Measurements from ENCODE around the gene B3GALNT1. TPM values are rescaled to one million over a fixed set of nuclear protein-coding genes. Genes with fewer than 3 reads are reported as not detected.

Gene B3GALNT1
- total RNA-seq, 1 experiment from 2014 or later = 13.2 TPM

GRCh38 chr3:161042023-161042501, 63.1 kb downstream of the B3GALNT1 start:
- Histone ChIP-seq H3K56ac (ENCODE audit: insufficient read length, low read depth, low read length) (no peak overlapping the region), H4K5ac (ENCODE audit: insufficient read length, low read depth, low read length) (no peak overlapping the region), H3K4me1 (ENCODE audit: insufficient read depth, low read length) (no peaks in the 10 kb centered on the region), H3K14ac (ENCODE audit: insufficient read depth, low read length) (no peak overlapping the region), H3K23me2 (ENCODE audit: insufficient read length, low read depth, low read length, poor library complexity, severe bottlenecking) (no peaks in the 10 kb centered on the region), H3K9me3 (ENCODE audit: control insufficient read depth, low read depth, low read length) (no peaks in the 10 kb centered on the region), H2AK5ac (ENCODE audit: insufficient read length, low read length) (no peak overlapping the region), H3K4ac (ENCODE audit: low read depth, low read length) (no peak overlapping the region), H4K91ac (ENCODE audit: insufficient read length, low read depth, low read length) (no peak overlapping the region), H3K79me1 (ENCODE audit: insufficient read depth, low read depth, low read length, poor library complexity, severe bottlenecking) (no peaks in the 10 kb centered on the region), H3T11ph (ENCODE audit: low read length) (no peak overlapping the region), H4K8ac (replicated peaks; ENCODE audit: insufficient read length, low read depth, low read length) (no peak overlapping the region), H3K27me3 (ENCODE audit: insufficient read depth, low read length) (no peaks in the 10 kb centered on the region), H3K23ac (ENCODE audit: insufficient read length, low read depth, low read length) (no peak overlapping the region), H2BK20ac (ENCODE audit: low read depth, low read length, poor library complexity, severe bottlenecking) (no peak overlapping the region), H3K79me2 (ENCODE audit: insufficient read depth, low read length) (no peaks in the 10 kb centered on the region), H2BK5ac (ENCODE audit: insufficient read length, low read length) (no peak overlapping the region), H3K18ac (ENCODE audit: insufficient read length, low read depth, low read length) (no peak overlapping the region), H2BK120ac (ENCODE audit: low read depth, low read length, poor library complexity, severe bottlenecking) (no peak overlapping the region), H4K20me1 (ENCODE audit: control insufficient read depth, insufficient read depth, insufficient read length) (no peaks in the 10 kb centered on the region), H2BK15ac (ENCODE audit: low read depth, low read length) (no peak overlapping the region), H2AFZ (ENCODE audit: low read length) (no peak overlapping the region), H2BK12ac (ENCODE audit: insufficient read length, low read depth, low read length) (no peak overlapping the region), H3K4me2 (ENCODE audit: insufficient read depth, insufficient read length, low read length) (no peak overlapping the region), H3K9ac (ENCODE audit: extremely low read depth, insufficient read length, low read length) (no peak overlapping the region), H3K27ac (ENCODE audit: insufficient read length, low read depth, low read length) (no peak overlapping the region)
- Mint-ChIP-seq H3K27ac (no peak overlapping the region), H3K9me3 (peaks cover 5 to 7% of the 10 kb centered on the region in 2 experiments; a peak in 2 of 5 replicates), H3K27me3 (ENCODE audit: low read depth) (no peaks in the 10 kb centered on the region), H3K36me3 (ENCODE audit: insufficient read depth in 1 of 3, low read depth in 3 of 3) (peaks cover 7 to 18% (median 10%) of the 10 kb centered on the region in 3 experiments; a peak in 5 of 7 replicates), H3K4me1 (peaks cover 15 to 16% of the 10 kb centered on the region in 2 experiments), H3K4me3 (no peak overlapping the region)
- TF ChIP-seq CTCF (conservative IDR thresholded peaks at IDR 0.05) = no peak
- 100% methylated on average over 1 of the region's 2 CpGs for WGBS (ENCODE audit: extremely low coverage, insufficient read length, low lambda C conversion rate)
- DNase-seq = no peak

Measured in H9 (cell line).